Epithelial cell of esophagus (primary cell): ENCODE data around the gene PRSS2.

Experiments
- DNase-seq: peaks from one replicate; pipeline ENCODE4 v3.0.0; 2010; ENCODE audit warnings: low read depth
- H3K4me3 ChIP-seq: 2 replicates; pipeline ENCODE4 v1.5.1; 2011; ENCODE audit warnings: mild to moderate bottlenecking, low read length, control low read depth
- TF ChIP-seq, protein P1 (sequence below): IDR thresholded peaks from 2 replicates; pipeline ENCODE4 v1.5.1; 2011; ENCODE audit warnings: low read depth, mild to moderate bottlenecking, low read length, control low read depth, inconsistent platforms; ENCODE audit not compliant: insufficient read depth; ENCODE audit errors: missing control alignments

Gene PRSS2

DNA sequence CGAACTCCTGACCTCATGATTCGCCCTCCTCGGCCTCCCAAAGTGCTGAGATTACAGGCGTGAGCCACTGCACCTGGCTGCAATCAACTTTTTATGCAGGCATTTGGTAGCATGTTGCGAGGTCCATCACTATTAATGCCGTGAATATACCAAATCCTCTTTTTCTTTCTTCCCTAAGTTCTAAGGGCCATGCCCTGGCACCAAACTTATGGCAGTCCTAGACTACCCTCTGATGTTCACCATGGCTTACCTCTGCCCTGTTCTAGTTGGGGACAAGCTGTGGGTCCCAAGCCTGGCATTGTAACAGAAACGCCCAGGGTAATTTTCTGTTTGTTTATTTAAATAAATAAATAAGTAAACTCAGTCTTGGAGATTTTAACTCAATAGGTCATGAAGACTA lies 13.3 kb downstream of the PRSS2 start:
- no peak overlapping the region for H3K4me3 ChIP-seq
- DNase-seq = no peak
- TF ChIP-seq, protein P1, sequence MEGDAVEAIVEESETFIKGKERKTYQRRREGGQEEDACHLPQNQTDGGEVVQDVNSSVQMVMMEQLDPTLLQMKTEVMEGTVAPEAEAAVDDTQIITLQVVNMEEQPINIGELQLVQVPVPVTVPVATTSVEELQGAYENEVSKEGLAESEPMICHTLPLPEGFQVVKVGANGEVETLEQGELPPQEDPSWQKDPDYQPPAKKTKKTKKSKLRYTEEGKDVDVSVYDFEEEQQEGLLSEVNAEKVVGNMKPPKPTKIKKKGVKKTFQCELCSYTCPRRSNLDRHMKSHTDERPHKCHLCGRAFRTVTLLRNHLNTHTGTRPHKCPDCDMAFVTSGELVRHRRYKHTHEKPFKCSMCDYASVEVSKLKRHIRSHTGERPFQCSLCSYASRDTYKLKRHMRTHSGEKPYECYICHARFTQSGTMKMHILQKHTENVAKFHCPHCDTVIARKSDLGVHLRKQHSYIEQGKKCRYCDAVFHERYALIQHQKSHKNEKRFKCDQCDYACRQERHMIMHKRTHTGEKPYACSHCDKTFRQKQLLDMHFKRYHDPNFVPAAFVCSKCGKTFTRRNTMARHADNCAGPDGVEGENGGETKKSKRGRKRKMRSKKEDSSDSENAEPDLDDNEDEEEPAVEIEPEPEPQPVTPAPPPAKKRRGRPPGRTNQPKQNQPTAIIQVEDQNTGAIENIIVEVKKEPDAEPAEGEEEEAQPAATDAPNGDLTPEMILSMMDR = no peak

DNA sequence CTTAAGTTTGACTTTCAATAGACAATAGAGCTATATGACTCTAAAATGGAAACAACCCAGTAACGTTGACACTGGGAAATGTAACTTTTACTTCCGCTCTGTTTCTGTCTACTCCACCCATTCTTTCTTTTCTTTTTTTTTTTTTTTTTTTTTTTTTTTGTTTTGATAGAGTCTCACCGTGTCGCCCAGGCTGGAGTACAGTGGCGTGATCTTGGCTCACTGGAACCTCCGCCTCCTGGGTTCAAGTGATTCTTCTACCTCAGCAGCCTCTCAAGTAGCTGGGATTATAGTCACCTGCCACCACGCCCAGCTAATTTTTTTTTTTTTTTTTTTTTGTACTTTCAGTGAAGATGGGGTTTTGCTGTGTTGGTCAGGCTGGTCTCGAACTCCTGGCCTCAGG lies 13.9 kb downstream of the PRSS2 start:
- no peak overlapping the region for H3K4me3 ChIP-seq
- TF ChIP-seq, protein P1 = no peak
- DNase-seq = no peak

DNA sequence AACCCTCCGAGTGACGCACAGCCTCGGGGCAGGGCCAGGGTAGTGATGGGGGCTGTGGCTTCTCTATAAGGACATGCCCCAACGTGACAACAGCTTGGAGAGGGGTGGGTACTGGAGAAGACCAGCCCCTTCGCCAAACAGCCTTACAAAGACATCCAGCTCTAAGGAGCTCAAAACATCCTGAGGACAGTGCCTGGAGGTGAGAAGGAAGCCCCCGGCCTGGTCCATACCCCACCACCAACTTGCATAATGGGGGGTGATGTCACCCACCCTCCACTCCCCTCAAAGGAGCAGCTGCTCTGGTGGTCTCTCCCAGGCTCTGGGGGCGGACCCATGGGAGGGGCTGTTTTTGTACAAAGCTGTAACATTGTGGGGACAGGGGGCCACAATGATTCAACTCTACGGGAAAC lies 15.1 kb downstream of the PRSS2 start:
- no peak overlapping the region for H3K4me3 ChIP-seq
- TF ChIP-seq, protein P1 = no peak
- no peak for DNase-seq

DNA sequence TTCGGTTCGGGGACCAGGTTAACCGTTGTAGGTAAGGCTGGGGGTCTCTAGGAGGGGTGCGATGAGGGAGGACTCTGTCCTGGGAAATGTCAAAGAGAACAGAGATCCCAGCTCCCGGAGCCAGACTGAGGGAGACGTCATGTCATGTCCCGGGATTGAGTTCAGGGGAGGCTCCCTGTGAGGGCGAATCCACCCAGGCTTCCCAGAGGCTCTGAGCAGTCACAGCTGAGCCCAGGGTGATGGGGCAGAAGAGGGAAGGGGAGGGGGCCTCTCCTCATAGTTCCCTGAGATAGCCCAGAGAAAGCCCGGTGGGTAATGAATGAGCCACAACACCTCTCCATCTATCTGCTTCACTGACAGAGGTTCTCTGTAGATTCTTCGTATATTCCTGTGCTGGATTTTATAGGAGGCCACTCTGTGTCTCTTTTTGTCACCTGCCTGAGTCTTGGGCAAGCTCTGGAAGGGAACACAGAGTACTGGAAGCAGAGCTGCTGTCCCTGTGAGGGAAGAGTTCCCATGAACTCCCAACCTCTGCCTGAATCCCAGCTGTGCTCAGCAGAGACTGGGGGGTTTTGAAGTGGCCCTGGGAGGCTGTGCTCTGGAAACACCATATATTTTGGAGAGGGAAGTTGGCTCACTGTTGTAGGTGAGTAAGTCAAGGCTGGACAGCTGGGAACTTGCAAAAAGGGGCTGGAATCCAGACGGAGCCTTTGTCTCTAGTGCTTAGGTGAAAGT lies 16.4 kb downstream of the PRSS2 start:
- H3K4me3 ChIP-seq = no peak overlapping the region
- TF ChIP-seq, protein P1 = no peak
- no peak for DNase-seq

DNA sequence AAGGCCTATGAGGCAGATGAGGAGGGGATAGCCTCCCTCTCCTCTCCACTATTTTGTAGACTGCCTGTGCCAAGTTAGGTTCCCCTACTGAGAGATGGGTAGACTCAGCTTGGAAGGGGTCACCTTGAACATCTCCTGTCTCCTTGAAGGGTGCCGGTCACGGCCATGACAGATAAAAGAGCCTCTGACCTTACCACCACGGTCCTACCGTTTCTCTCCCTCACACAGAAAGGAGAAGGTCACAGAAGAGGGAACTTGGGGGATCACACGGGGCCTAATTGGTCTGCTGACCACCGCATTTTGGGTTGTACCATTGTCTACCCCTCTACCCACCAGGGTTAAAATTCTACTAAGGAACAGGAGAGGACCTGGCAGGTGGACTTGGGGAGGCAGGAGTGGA lies 17.0 kb downstream of the PRSS2 start:
- no peak overlapping the region for H3K4me3 ChIP-seq
- no peak for DNase-seq

DNA sequence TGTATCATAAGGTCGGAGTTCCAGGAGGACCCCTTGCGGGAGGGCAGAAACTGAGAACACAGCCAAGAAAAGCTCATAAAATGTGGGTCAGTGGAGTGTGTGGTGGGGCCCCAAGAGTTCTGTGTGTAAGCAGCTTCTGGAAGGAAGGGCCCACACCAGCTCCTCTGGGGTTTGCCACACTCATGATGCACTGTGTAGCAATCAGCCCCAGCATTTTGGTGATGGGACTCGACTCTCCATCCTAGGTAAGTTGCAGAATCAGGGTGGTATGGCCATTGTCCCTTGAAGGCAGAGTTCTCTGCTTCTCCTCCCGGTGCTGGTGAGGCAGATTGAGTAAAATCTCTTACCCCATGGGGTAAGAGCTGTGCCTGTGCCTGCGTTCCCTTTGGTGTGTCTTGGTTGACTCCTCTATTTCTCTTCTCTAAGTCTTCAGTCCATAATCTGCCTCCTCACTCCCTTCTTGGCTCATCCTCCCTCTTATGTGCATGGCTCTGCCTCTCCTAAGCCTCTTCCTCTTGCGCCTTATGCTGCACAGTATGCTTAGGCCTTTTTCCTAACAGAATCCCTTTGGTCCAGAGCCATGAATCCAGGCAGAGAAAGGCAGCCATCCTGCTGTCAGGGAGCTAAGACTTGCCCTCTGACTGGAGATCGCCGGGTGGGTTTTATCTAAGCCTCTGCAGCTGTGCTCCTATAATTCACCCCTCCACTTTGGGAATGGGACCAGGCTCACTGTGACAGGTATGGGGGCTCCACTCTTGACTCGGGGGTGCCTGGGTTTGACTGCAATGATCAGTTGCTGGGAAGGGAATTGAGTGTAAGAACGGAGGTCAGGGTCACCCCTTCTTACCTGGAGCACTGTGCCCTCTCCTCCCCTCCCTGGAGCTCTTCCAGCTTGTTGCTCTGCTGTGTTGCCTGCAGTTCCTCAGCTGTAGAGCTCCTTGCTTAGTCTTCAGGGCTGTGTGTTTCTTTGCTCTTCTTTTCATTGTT lies 17.8 kb downstream of the PRSS2 start:
- TF ChIP-seq, protein P1 = no peak
- H3K4me3 ChIP-seq = no peak overlapping the region
- DNase-seq = no peak

More for the DNA sequence above, 17.0 kb downstream of the PRSS2 start:
- TF ChIP-seq, protein P1 = no peak
